ENCODE results near the gene PSAPL1.

PSAPL1 gene

GRCh38 chr4:7428261-7429068, 6.3 kb downstream of the PSAPL1 start:
- no peak overlapping the region for H3K4me3 ChIP-seq (ENCODE audit: low read length)
- no peak overlapping the region for H3K9ac ChIP-seq (ENCODE audit: low read length)
- H3K9me3 ChIP-seq (ENCODE audit: control insufficient read depth, low read length), result no peaks in the 10 kb centered on the region
- H3K36me3 ChIP-seq (ENCODE audit: control insufficient read depth, insufficient read depth, low read length), result no peaks in the 10 kb centered on the region
- no peaks in the 10 kb centered on the region for H3K27me3 ChIP-seq (ENCODE audit: control insufficient read depth, insufficient read depth, low read length)
- H3K4me1 ChIP-seq (ENCODE audit: control insufficient read depth, insufficient read depth, low read length), result peaks cover 31% of the 10 kb centered on the region

- Histone ChIP-seq H3K36me3 (ENCODE audit: control insufficient read depth, insufficient read depth, low read length) (no peaks in the 10 kb centered on the region), H3K9me3 (ENCODE audit: control insufficient read depth, low read length) (no peaks in the 10 kb centered on the region), H3K4me3 (ENCODE audit: low read length) (no peak overlapping the region), H3K4me1 (ENCODE audit: control insufficient read depth, insufficient read depth, low read length) (peaks cover 24% of the 10 kb centered on the region), H3K9ac (ENCODE audit: low read length) (no peak overlapping the region), H3K27me3 (ENCODE audit: control insufficient read depth, insufficient read depth, low read length) (no peaks in the 10 kb centered on the region)
These were observed 6.9 kb downstream of the PSAPL1 start for GRCh38 chr4:7427831-7428260.

GRCh38 chr4:7427361-7427760, 7.4 kb downstream of the PSAPL1 start:
- peaks cover 20% of the 10 kb centered on the region for H3K4me1 ChIP-seq (ENCODE audit: control insufficient read depth, insufficient read depth, low read length)
- H3K36me3 ChIP-seq (ENCODE audit: control insufficient read depth, insufficient read depth, low read length), result no peaks in the 10 kb centered on the region
- no peak overlapping the region for H3K4me3 ChIP-seq (ENCODE audit: low read length)

GRCh38 chr4:7426525-7427171, 8.1 kb downstream of the PSAPL1 start:
- Histone ChIP-seq H3K4me1 (ENCODE audit: control insufficient read depth, insufficient read depth, low read length) (peaks cover 12% of the 10 kb centered on the region), H3K36me3 (ENCODE audit: control insufficient read depth, insufficient read depth, low read length) (no peaks in the 10 kb centered on the region), H3K9me3 (ENCODE audit: control insufficient read depth, low read length) (no peaks in the 10 kb centered on the region), H3K27me3 (ENCODE audit: control insufficient read depth, insufficient read depth, low read length) (no peaks in the 10 kb centered on the region), H3K4me3 (ENCODE audit: low read length) (no peak overlapping the region), H3K9ac (ENCODE audit: low read length) (no peak overlapping the region)

More at GRCh38 chr4:7427361-7427760, 7.4 kb downstream of the PSAPL1 start:
- no peak overlapping the region for H3K9ac ChIP-seq (ENCODE audit: low read length)
- H3K9me3 ChIP-seq (ENCODE audit: control insufficient read depth, low read length), result no peaks in the 10 kb centered on the region
- no peaks in the 10 kb centered on the region for H3K27me3 ChIP-seq (ENCODE audit: control insufficient read depth, insufficient read depth, low read length)

- Histone ChIP-seq H3K4me1 (ENCODE audit: control insufficient read depth, insufficient read depth, low read length) (peaks cover 4% of the 10 kb centered on the region), H3K9ac (ENCODE audit: low read length) (no peak overlapping the region), H3K9me3 (ENCODE audit: control insufficient read depth, low read length) (no peaks in the 10 kb centered on the region), H3K4me3 (ENCODE audit: low read length) (no peak overlapping the region), H3K27me3 (ENCODE audit: control insufficient read depth, insufficient read depth, low read length) (no peaks in the 10 kb centered on the region), H3K36me3 (ENCODE audit: control insufficient read depth, insufficient read depth, low read length) (no peaks in the 10 kb centered on the region)
These were observed 8.9 kb downstream of the PSAPL1 start for GRCh38 chr4:7425591-7426468.

GRCh38 chr4:7425124-7425523, 9.6 kb downstream of the PSAPL1 start:
- Histone ChIP-seq H3K27me3 (ENCODE audit: control insufficient read depth, insufficient read depth, low read length) (no peaks in the 10 kb centered on the region), H3K9ac (ENCODE audit: low read length) (no peak overlapping the region)

GRCh38 chr4:7424553-7425111, 10.1 kb downstream of the PSAPL1 start:
- Histone ChIP-seq H3K9ac (ENCODE audit: low read length) (no peak overlapping the region), H3K4me3 (ENCODE audit: low read length) (no peak overlapping the region), H3K9me3 (ENCODE audit: control insufficient read depth, low read length) (no peaks in the 10 kb centered on the region), H3K27me3 (ENCODE audit: control insufficient read depth, insufficient read depth, low read length) (no peaks in the 10 kb centered on the region), H3K4me1 (ENCODE audit: control insufficient read depth, insufficient read depth, low read length) (no peaks in the 10 kb centered on the region), H3K36me3 (ENCODE audit: control insufficient read depth, insufficient read depth, low read length) (no peaks in the 10 kb centered on the region)

More at GRCh38 chr4:7425124-7425523, 9.6 kb downstream of the PSAPL1 start:
- H3K9me3 ChIP-seq (ENCODE audit: control insufficient read depth, low read length), result no peaks in the 10 kb centered on the region
- no peaks in the 10 kb centered on the region for H3K36me3 ChIP-seq (ENCODE audit: control insufficient read depth, insufficient read depth, low read length)
- H3K4me1 ChIP-seq (ENCODE audit: control insufficient read depth, insufficient read depth, low read length), result no peaks in the 10 kb centered on the region
- H3K4me3 ChIP-seq (ENCODE audit: low read length), result no peak overlapping the region

GRCh38 chr4:7423801-7424552, 10.8 kb downstream of the PSAPL1 start:
- no peaks in the 10 kb centered on the region for H3K36me3 ChIP-seq (ENCODE audit: control insufficient read depth, insufficient read depth, low read length)
- no peak overlapping the region for H3K4me3 ChIP-seq (ENCODE audit: low read length)
- no peak overlapping the region for H3K9ac ChIP-seq (ENCODE audit: low read length)
- H3K9me3 ChIP-seq (ENCODE audit: control insufficient read depth, low read length), result no peaks in the 10 kb centered on the region
- H3K4me1 ChIP-seq (ENCODE audit: control insufficient read depth, insufficient read depth, low read length), result no peaks in the 10 kb centered on the region
- H3K27me3 ChIP-seq (ENCODE audit: control insufficient read depth, insufficient read depth, low read length), result no peaks in the 10 kb centered on the region

- no peak overlapping the region for H3K9ac ChIP-seq (ENCODE audit: low read length)
- no peaks in the 10 kb centered on the region for H3K36me3 ChIP-seq (ENCODE audit: control insufficient read depth, insufficient read depth, low read length)
- H3K4me3 ChIP-seq (ENCODE audit: low read length), result no peak overlapping the region
- no peaks in the 10 kb centered on the region for H3K9me3 ChIP-seq (ENCODE audit: control insufficient read depth, low read length)
- H3K4me1 ChIP-seq (ENCODE audit: control insufficient read depth, insufficient read depth, low read length), result no peaks in the 10 kb centered on the region
- no peaks in the 10 kb centered on the region for H3K27me3 ChIP-seq (ENCODE audit: control insufficient read depth, insufficient read depth, low read length)
These were observed 11.3 kb downstream of the PSAPL1 start for GRCh38 chr4:7423391-7423790.

GRCh38 chr4:7422898-7423180, 11.9 kb downstream of the PSAPL1 start:
- H3K4me1 ChIP-seq (ENCODE audit: control insufficient read depth, insufficient read depth, low read length), result no peaks in the 10 kb centered on the region
- no peaks in the 10 kb centered on the region for H3K9me3 ChIP-seq (ENCODE audit: control insufficient read depth, low read length)
- no peak overlapping the region for H3K4me3 ChIP-seq (ENCODE audit: low read length)
- H3K27me3 ChIP-seq (ENCODE audit: control insufficient read depth, insufficient read depth, low read length), result no peaks in the 10 kb centered on the region
- H3K9ac ChIP-seq (ENCODE audit: low read length), result no peak overlapping the region
- H3K36me3 ChIP-seq (ENCODE audit: control insufficient read depth, insufficient read depth, low read length), result no peaks in the 10 kb centered on the region

- Histone ChIP-seq H3K4me3 (ENCODE audit: low read length) (no peak overlapping the region), H3K27me3 (ENCODE audit: control insufficient read depth, insufficient read depth, low read length) (no peaks in the 10 kb centered on the region), H3K9ac (ENCODE audit: low read length) (no peak overlapping the region), H3K36me3 (ENCODE audit: control insufficient read depth, insufficient read depth, low read length) (no peaks in the 10 kb centered on the region), H3K4me1 (ENCODE audit: control insufficient read depth, insufficient read depth, low read length) (no peaks in the 10 kb centered on the region), H3K9me3 (ENCODE audit: control insufficient read depth, low read length) (no peaks in the 10 kb centered on the region)
These were observed 12.4 kb downstream of the PSAPL1 start for GRCh38 chr4:7422151-7422897.

All from mucosa of stomach (tissue), 1 donor.